Mesenchymal stem cell (in vitro differentiated cells and primary cell): ENCODE data around the gene TSLP.

Source experiments
- DNase-seq: peaks from one replicate; pipeline ENCODE4 v3.0.0-alpha.2; 2013
- H2AFZ ChIP-seq: one replicate; pipeline ENCODE4 v1.6.1; 2013; ENCODE audit warnings: low read depth, mild to moderate bottlenecking, control low read depth, inconsistent platforms, low read length, moderate library complexity
- H2AK5ac ChIP-seq: 2 replicates; pipeline ENCODE4 v1.6.1; 2013; ENCODE audit warnings: low read length, moderate library complexity, mild to moderate bottlenecking, inconsistent platforms; ENCODE audit not compliant: severe bottlenecking
- H2BK120ac ChIP-seq: one replicate; pipeline ENCODE4 v1.6.1; 2013; ENCODE audit warnings: low read depth, mild to moderate bottlenecking, inconsistent platforms, low read length, moderate library complexity
- H2BK12ac ChIP-seq, 2 experiments: one replicate each; pipeline ENCODE4 v1.6.1; 2013; ENCODE audit warnings: inconsistent platforms in 2 of 2, low read length in 2 of 2, mild to moderate bottlenecking in 2 of 2, moderate library complexity in 2 of 2, control low read depth in 1 of 2
- H2BK15ac ChIP-seq: one replicate; pipeline ENCODE4 v1.6.1; 2013; ENCODE audit warnings: mild to moderate bottlenecking, low read depth, inconsistent platforms; ENCODE audit not compliant: poor library complexity, severe bottlenecking
- H2BK5ac ChIP-seq: 2 replicates; pipeline ENCODE4 v1.6.1; 2013; ENCODE audit warnings: low read depth, mild to moderate bottlenecking, low read length, control low read depth, inconsistent platforms; ENCODE audit not compliant: poor library complexity, severe bottlenecking
- H3K14ac ChIP-seq, 2 experiments: one replicate each; pipeline ENCODE4 v1.6.1; 2013; ENCODE audit warnings: inconsistent platforms in 2 of 2, low read length in 2 of 2, control low read depth in 1 of 2, mild to moderate bottlenecking in 1 of 2, moderate library complexity in 1 of 2
- H3K18ac ChIP-seq, 2 experiments: one replicate each; pipeline ENCODE4 v1.6.1; 2013; ENCODE audit warnings: inconsistent platforms in 2 of 2, low read length in 2 of 2, control low read depth in 1 of 2, low read depth in 1 of 2, mild to moderate bottlenecking in 1 of 2
- H3K23ac ChIP-seq, 2 experiments: one replicate each; pipeline ENCODE4 v1.6.1; 2013; ENCODE audit warnings: inconsistent platforms in 2 of 2, low read length in 2 of 2, mild to moderate bottlenecking in 2 of 2, moderate library complexity in 2 of 2, control low read depth in 1 of 2
- H3K27ac ChIP-seq: 2 replicates; pipeline ENCODE4 v1.5.1; 2013; ENCODE audit warnings: mild to moderate bottlenecking, moderate library complexity, low read length, control low read depth, inconsistent platforms; ENCODE audit not compliant: poor library complexity, severe bottlenecking
- H3K27me3 ChIP-seq, 2 experiments: 2 replicates each; pipeline versions ENCODE4 v1.6.1 to v1.7.0; 2013; ENCODE audit warnings: low read length in 2 of 2, mild to moderate bottlenecking in 2 of 2, moderate library complexity in 2 of 2, control low read depth in 1 of 2, inconsistent platforms in 1 of 2; ENCODE audit not compliant: control insufficient read depth in 1 of 2, insufficient read depth in 1 of 2
- H3K36me3 ChIP-seq, 2 experiments: 2 replicates each; pipeline versions ENCODE4 v1.6.1 to v1.7.0; 2013; ENCODE audit warnings: low read length in 2 of 2, control low read depth in 1 of 2, inconsistent platforms in 1 of 2, low read depth in 1 of 2, mild to moderate bottlenecking in 1 of 2; ENCODE audit not compliant: insufficient read depth in 2 of 2, control insufficient read depth in 1 of 2
- H3K4ac ChIP-seq, 2 experiments: one replicate each; pipeline ENCODE4 v1.6.1; 2013; ENCODE audit warnings: inconsistent platforms in 2 of 2, low read length in 2 of 2, mild to moderate bottlenecking in 2 of 2, moderate library complexity in 2 of 2, control low read depth in 1 of 2, low read depth in 1 of 2
- H3K4me1 ChIP-seq: 2 replicates; pipeline ENCODE4 v1.6.1; 2013; ENCODE audit warnings: low read depth, low read length, control low read depth; ENCODE audit not compliant: control insufficient read depth, insufficient read depth
- H3K4me2 ChIP-seq: 2 replicates; pipeline ENCODE4 v1.6.1; 2013; ENCODE audit warnings: low read length, mild to moderate bottlenecking, inconsistent platforms; ENCODE audit not compliant: poor library complexity, severe bottlenecking
- H3K4me3 ChIP-seq, 2 experiments: 2 replicates each; pipeline versions ENCODE4 v1.5.1 to v1.7.0; 2013; ENCODE audit warnings: low read length in 2 of 2, mild to moderate bottlenecking in 2 of 2, control low read depth in 1 of 2, low read depth in 1 of 2; ENCODE audit not compliant: insufficient read depth in 1 of 2
- H3K79me1 ChIP-seq: replicated peaks from 2 replicates; pipeline ENCODE4 v1.6.1; 2013; ENCODE audit warnings: mild to moderate bottlenecking, control low read depth, low read length, inconsistent platforms; ENCODE audit not compliant: poor library complexity, severe bottlenecking
- H3K9ac ChIP-seq: 2 replicates; pipeline ENCODE4 v1.7.0; 2013; ENCODE audit warnings: mild to moderate bottlenecking, low read length, moderate library complexity
- H3K9me3 ChIP-seq: 2 replicates; pipeline ENCODE4 v1.7.0; 2013; ENCODE audit warnings: mild to moderate bottlenecking, low read length; ENCODE audit not compliant: control insufficient read depth
- H4K8ac ChIP-seq: one replicate; pipeline ENCODE4 v1.6.1; 2013; ENCODE audit warnings: inconsistent platforms, mild to moderate bottlenecking, low read length, moderate library complexity
- H4K91ac ChIP-seq: one replicate; pipeline ENCODE4 v1.6.1; 2013; ENCODE audit warnings: mild to moderate bottlenecking, low read length, inconsistent platforms
- WGBS: methylation state at CpG from one replicate; pipeline ENCODE4 v1.1.7; 2013; ENCODE audit warnings: mixed read lengths; 5-methylcytosine and 5-hydroxymethylcytosine counted together

The TSLP gene

DNA sequence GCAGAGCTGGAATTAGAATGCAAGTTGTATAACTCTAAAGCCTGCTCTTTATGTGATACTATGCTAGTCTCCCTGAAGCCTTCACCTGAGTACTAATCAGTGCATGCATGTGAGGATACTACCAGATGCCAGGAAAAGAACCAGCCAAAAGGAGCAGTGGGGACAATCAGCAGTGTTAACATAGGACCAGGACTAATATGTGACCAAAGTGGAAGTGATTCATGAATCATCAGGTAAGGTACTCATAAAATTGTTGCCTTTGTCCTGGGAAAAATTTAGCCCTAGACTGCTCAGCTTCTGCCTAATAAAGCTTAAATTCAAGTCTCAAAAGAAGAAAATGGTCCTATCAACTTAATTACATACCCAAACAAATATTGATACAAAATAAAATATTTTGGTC, 13.4 kb upstream of the TSLP start:
- no peaks in the 10 kb centered on the region for H3K36me3 ChIP-seq
- H3K79me1 ChIP-seq = no peaks in the 10 kb centered on the region
- no peak overlapping the region for H3K9ac ChIP-seq
- no peak overlapping the region for H3K14ac ChIP-seq
- no peak overlapping the region for H3K4me2 ChIP-seq
- no peak overlapping the region for H3K27ac ChIP-seq
- no peaks in the 10 kb centered on the region for H3K27me3 ChIP-seq
- H2BK120ac ChIP-seq = no peak overlapping the region
- no peak overlapping the region for H3K4me3 ChIP-seq
- H3K23ac ChIP-seq = no peak overlapping the region
- H3K9me3 ChIP-seq = peaks cover 4% of the 10 kb centered on the region
- no peak overlapping the region for H2BK12ac ChIP-seq
- H3K4ac ChIP-seq = no peak overlapping the region
- H2BK15ac ChIP-seq = no peak overlapping the region
- DNase-seq = no peak
- H4K91ac ChIP-seq = no peak overlapping the region
- H2AFZ ChIP-seq = no peak overlapping the region
- H4K8ac ChIP-seq = no peak overlapping the region
- no peak overlapping the region for H2BK5ac ChIP-seq
- no peaks in the 10 kb centered on the region for H3K4me1 ChIP-seq
- no peak overlapping the region for H2AK5ac ChIP-seq
- no peak overlapping the region for H3K18ac ChIP-seq

DNA sequence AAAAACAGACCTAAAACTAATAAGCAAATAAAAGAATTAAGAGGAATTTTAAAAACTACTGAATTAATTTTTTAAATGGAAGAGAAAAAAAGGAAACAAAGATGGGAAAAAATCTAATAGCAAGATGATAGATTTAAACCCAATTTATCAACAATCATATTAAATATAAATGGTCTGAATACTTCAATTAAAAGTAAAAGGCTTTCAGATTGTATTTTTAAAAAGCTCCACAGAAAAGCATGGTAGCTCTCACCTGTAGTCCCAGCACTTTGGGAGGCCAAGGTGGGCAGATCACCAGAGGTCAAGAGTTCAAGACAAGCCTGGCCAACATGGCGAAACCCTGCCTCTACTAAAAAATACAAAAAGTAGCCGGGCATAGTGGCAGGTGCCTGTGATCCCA, 11.3 kb upstream of the TSLP start:
- Histone ChIP-seq H3K4me1 (no peaks in the 10 kb centered on the region), H2BK120ac (no peak overlapping the region), H2BK5ac (no peak overlapping the region), H3K79me1 (no peaks in the 10 kb centered on the region), H4K8ac (no peak overlapping the region), H3K4me3 (no peak overlapping the region), H3K9me3 (peaks cover under 1% of the 10 kb centered on the region), H3K4ac (no peak overlapping the region), H2AFZ (no peak overlapping the region), H3K18ac (no peak overlapping the region), H2AK5ac (no peak overlapping the region), H3K4me2 (no peak overlapping the region), H4K91ac (no peak overlapping the region), H3K9ac (no peak overlapping the region), H3K27me3 (no peaks in the 10 kb centered on the region), H2BK15ac (no peak overlapping the region), H3K14ac (no peak overlapping the region), H2BK12ac (no peak overlapping the region), H3K27ac (no peak overlapping the region), H3K36me3 (no peaks in the 10 kb centered on the region), H3K23ac (no peak overlapping the region)
- 100% methylated on average over 1 of the region's 2 CpGs for WGBS
- DNase-seq = no peak

DNA sequence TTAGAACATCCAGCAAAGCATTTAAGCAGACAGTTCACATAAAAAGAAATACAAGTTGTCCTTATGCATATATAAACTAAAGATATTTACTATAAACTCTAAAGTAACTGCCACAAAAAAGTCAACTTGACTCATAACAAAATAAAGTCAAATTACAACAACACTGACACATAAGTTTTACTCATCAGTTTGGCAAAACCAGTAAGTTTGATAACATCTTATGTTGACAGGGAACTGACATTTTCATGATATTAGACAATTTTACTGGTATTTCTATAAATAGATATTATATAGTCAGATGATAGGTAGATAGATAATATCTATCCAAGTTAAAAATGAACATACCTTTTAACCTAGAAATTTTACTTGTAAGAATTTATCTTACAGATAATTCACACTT, 9.9 kb upstream of the TSLP start:
- Histone ChIP-seq H3K27ac (no peak overlapping the region), H3K23ac (no peak overlapping the region), H4K91ac (no peak overlapping the region), H3K9me3 (no peaks in the 10 kb centered on the region), H2BK120ac (no peak overlapping the region), H2BK5ac (no peak overlapping the region), H3K18ac (no peak overlapping the region), H3K4me2 (no peak overlapping the region), H3K14ac (no peak overlapping the region), H2BK12ac (no peak overlapping the region), H3K4me1 (no peaks in the 10 kb centered on the region), H3K36me3 (no peaks in the 10 kb centered on the region), H3K27me3 (peaks cover 0 to 3% of the 10 kb centered on the region in 2 experiments), H2BK15ac (no peak overlapping the region), H2AK5ac (no peak overlapping the region), H4K8ac (no peak overlapping the region), H3K4ac (no peak overlapping the region), H3K79me1 (no peaks in the 10 kb centered on the region), H2AFZ (no peak overlapping the region), H3K9ac (no peak overlapping the region), H3K4me3 (no peak overlapping the region)
- no peak for DNase-seq

DNA sequence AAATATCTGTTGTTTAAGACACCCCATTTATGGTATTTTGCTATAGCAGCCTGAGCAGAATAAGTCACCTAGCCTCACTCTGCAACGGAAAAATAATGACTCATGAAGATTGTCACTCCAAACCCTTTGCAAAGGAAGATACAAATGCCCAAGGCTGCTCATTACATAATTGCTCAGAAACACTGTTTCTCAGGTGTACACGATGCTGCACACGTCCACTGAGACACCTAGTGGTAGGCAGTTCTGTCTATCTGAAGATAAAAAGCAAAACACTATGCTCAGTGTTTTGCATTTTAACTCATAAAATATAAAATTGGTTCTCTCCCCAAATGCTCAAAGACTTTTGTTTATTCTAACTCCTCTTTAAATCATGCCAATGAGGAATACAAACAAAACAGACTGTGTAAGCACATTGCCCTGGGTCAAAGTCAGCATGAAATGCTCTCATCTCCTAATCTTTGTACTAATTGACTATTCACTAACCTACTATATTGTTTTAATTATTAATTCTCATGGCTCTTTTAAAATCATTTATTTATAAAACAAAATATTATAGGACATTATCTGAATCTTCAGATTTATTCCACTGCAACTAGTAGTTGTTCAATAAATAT, 7.7 kb upstream of the TSLP start:
- 64% methylated on average over 3 of the region's 3 CpGs for WGBS
- no peak overlapping the region for H4K8ac ChIP-seq
- H3K79me1 ChIP-seq = no peaks in the 10 kb centered on the region
- H2BK5ac ChIP-seq = no peak overlapping the region
- no peak overlapping the region for H3K23ac ChIP-seq
- no peak overlapping the region for H3K9ac ChIP-seq
- no peak overlapping the region for H3K4ac ChIP-seq
- H3K4me1 ChIP-seq = no peaks in the 10 kb centered on the region
- H3K27me3 ChIP-seq = peaks cover 0 to 15% of the 10 kb centered on the region in 2 experiments
- H3K9me3 ChIP-seq = no peaks in the 10 kb centered on the region
- H2BK120ac ChIP-seq = no peak overlapping the region
- H2AFZ ChIP-seq = no peak overlapping the region
- no peak overlapping the region for H2BK15ac ChIP-seq
- H3K18ac ChIP-seq = no peak overlapping the region
- no peak overlapping the region for H3K4me3 ChIP-seq
- no peak overlapping the region for H3K14ac ChIP-seq
- H2AK5ac ChIP-seq = no peak overlapping the region
- no peak overlapping the region for H3K27ac ChIP-seq
- no peak overlapping the region for H3K4me2 ChIP-seq
- H2BK12ac ChIP-seq = no peak overlapping the region
- no peaks in the 10 kb centered on the region for H3K36me3 ChIP-seq
- H4K91ac ChIP-seq = no peak overlapping the region
- DNase-seq = no peak
